K562 (cell line): Measurements from ENCODE around the gene UBR7. TPM values are rescaled to one million over a fixed set of nuclear protein-coding genes. Genes with fewer than 3 reads are reported as not detected.

Experiments used
- BCL6 ChIP-seq: fragments of 250-450 bp; sonication (Bioruptor Pico); IDR thresholded peaks from 2 replicates; pipeline ENCODE4 v1.4.0; 2020
- CEBPZ ChIP-seq: fragments of 150-350 bp; IDR thresholded peaks from 2 replicates; pipeline ENCODE4 v1.6.1; 2014; ENCODE audit warnings: low read depth, mild to moderate bottlenecking, low read length, borderline replicate concordance
- EHMT2 ChIP-seq: fragments of 450-650 bp; IDR thresholded peaks from 2 replicates; pipeline ENCODE4 v1.6.1; 2018; ENCODE audit warnings: antibody characterized with exemption
- GABPA ChIP-seq: fragments of 200-800 bp; sonication (Bioruptor generic); conservative IDR thresholded peaks from 2 replicates; pipeline ENCODE4 v1.6.1; 2016; ENCODE audit warnings: low read depth, missing genetic modification characterization, missing compliant biosample characterization
- SREBF2 ChIP-seq: sonication (generic); formaldehyde crosslinking; IDR thresholded peaks from 2 replicates; pipeline ENCODE4 v1.4.0; 2020; ENCODE audit warnings: mild to moderate bottlenecking, missing genetic modification reagents
- ZBTB40 ChIP-seq, 2 experiments: fragments of 450-650 bp in 1 of 2; sonication (generic) in 1 of 2; formaldehyde crosslinking in 1 of 2; IDR thresholded peaks; 2 replicates each; pipeline versions ENCODE4 v1.7.1 to v1.9.0; 2016 to 2022; ENCODE audit warnings: inconsistent platforms in 1 of 2, mild to moderate bottlenecking in 1 of 2, missing genetic modification reagents in 1 of 2
- polyA plus RNA-seq, 8 experiments: library from polyadenylated mRNA; depleted of rRNA in 4 of 8; stranded (reverse) in 5 of 8; unstranded in 3 of 8; fragments of >200 nt; fragmentation: Nextera tagmentation in 2 of 8; fragmentation: Illumina TruSeq in 1 of 8; extraction: Ambion mirVana in 2 of 8; extraction: Trizol in 1 of 8; gene quantifications; 2 replicates each; pipeline versions ENCODE4 v1.2.1 to v1.2.3, GENCODE V29; 2011 to 2014; ENCODE audit warnings: inconsistent platforms in 1 of 8, missing spikeins in 1 of 8
- total RNA-seq, 7 experiments: library from RNA; depleted of rRNA in 6 of 7; stranded (reverse); fragments of >200 nt in 6 of 7; fragmentation: Illumina TruSeq in 2 of 7; extraction: Trizol in 2 of 7; gene quantifications; 2 replicates each; pipeline versions ENCODE4 v1.2.1 to v1.2.3, GENCODE V29; 2011 to 2021; ENCODE audit warnings: low replicate concordance in 1 of 7
- TF ChIP-seq, protein P1 (sequence below): fragments of 450-650 bp; formaldehyde crosslinking; conservative IDR thresholded peaks from 2 replicates; pipeline ENCODE4 v1.4.0; 2022; ENCODE audit warnings: mild to moderate bottlenecking, missing genetic modification characterization
- TF ChIP-seq, protein P2 (sequence below): fragments of 450-650 bp; IDR thresholded peaks from 2 replicates; pipeline ENCODE4 v1.7.1; 2018; ENCODE audit warnings: mild to moderate bottlenecking, low read depth; ENCODE audit not compliant: partially characterized antibody

UBR7 gene
- total and polyA plus RNA-seq, 9 of the 15 experiments (the other 6 are each of a cell fraction or from before 2014, with no cell fraction given) = 12.5 to 63.0 (median 34.4) TPM

DNA sequence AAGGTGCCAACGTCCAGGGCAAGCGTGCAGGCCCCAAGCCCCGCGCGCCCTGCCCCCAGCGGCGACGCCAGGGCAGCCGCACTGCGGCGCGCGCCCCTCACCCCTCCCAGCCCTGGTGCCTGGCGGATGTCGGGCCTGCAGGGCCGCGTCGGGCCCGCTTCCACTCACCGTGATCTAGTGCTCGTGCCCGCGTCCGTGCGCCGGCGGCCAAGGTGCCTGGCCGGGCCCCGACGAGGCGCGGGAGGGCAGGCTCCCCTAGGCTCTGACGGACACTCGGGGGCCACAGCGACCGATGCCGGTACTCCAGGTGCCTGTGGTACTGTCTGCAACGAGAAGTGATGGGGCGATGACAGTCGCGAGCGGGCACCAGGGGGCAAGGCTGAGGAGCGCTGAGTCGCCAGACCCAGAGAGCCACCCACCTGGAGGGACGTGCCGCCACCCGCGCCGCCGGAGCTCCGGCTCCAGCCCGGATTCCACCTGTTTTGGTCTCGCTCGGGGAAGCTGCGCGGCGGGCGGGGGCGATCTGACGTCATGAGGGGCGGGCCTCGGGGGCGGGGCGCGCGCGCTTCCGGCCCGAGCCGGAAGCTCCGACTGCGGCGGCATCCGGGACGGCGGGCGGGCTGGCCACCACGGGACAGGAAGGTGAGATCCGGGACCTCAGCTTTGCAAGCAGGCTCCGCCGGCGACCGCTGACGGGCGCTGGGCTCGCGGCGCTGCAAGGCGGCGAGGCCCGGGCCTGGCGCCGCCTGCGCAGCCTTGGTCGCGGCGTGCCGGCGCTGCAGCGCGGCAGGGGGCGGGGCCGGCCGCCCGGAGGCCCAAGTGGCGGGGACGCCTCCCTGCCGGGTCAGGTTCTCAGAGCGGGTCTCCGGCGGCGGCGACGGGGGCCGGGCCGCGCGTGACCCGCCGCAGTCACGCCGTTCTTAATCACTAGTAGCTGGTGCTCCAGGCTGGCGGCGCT, 22.4 kb upstream of the UBR7 start, which contains the start of the genes LYSET and MOAP1 (continued):
- TF ChIP-seq CEBPZ = no peak
- no peak for TF ChIP-seq EHMT2
- TF ChIP-seq BCL6 = no peak
- TF ChIP-seq, protein P1, sequence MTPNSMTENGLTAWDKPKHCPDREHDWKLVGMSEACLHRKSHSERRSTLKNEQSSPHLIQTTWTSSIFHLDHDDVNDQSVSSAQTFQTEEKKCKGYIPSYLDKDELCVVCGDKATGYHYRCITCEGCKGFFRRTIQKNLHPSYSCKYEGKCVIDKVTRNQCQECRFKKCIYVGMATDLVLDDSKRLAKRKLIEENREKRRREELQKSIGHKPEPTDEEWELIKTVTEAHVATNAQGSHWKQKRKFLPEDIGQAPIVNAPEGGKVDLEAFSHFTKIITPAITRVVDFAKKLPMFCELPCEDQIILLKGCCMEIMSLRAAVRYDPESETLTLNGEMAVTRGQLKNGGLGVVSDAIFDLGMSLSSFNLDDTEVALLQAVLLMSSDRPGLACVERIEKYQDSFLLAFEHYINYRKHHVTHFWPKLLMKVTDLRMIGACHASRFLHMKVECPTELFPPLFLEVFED (CRISPR knock-in tag) = no peak
- peak; percentile 86 for TF ChIP-seq ZBTB40 (IDR thresholded peaks at IDR 0.05)
- TF ChIP-seq ZBTB40 (CRISPR knock-in tag; IDR thresholded peaks at IDR 0.05) = no peak
- TF ChIP-seq, protein P2, sequence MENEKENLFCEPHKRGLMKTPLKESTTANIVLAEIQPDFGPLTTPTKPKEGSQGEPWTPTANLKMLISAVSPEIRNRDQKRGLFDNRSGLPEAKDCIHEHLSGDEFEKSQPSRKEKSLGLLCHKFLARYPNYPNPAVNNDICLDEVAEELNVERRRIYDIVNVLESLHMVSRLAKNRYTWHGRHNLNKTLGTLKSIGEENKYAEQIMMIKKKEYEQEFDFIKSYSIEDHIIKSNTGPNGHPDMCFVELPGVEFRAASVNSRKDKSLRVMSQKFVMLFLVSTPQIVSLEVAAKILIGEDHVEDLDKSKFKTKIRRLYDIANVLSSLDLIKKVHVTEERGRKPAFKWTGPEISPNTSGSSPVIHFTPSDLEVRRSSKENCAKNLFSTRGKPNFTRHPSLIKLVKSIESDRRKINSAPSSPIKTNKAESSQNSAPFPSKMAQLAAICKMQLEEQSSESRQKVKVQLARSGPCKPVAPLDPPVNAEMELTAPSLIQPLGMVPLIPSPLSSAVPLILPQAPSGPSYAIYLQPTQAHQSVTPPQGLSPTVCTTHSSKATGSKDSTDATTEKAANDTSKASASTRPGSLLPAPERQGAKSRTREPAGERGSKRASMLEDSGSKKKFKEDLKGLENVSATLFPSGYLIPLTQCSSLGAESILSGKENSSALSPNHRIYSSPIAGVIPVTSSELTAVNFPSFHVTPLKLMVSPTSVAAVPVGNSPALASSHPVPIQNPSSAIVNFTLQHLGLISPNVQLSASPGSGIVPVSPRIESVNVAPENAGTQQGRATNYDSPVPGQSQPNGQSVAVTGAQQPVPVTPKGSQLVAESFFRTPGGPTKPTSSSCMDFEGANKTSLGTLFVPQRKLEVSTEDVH = no peak
- TF ChIP-seq GABPA (tag) = peak; percentile 96
- TF ChIP-seq SREBF2 (CRISPR knock-in tag) = no peak
